Cardiac muscle cell (in vitro differentiated cells and primary cell): Measurements from ENCODE around the gene LASP1NB.

ENCODE experiments used
- DNase-seq, 2 donors: peaks; one replicate each; pipeline versions ENCODE4 v3.0.0 to v3.0.0-alpha.2; 2010 to 2017; ENCODE audit warnings: low read depth in 1 of 2, low spot score in 1 of 2
- H3K27ac ChIP-seq: fragments of 200-600 bp; sonication (generic); 2 replicates; pipeline ENCODE4 v1.5.1; 2016
- H3K27me3 ChIP-seq: fragments of 200-600 bp; sonication (generic); 2 replicates; pipeline ENCODE4 v1.6.0; 2016; ENCODE audit warnings: control low read depth
- H3K36me3 ChIP-seq: fragments of 200-600 bp; sonication (generic); 2 replicates; pipeline ENCODE4 v1.5.1; 2016; ENCODE audit warnings: control low read depth
- H3K4me1 ChIP-seq: fragments of 200-600 bp; sonication (generic); 2 replicates; pipeline ENCODE4 v1.8.1; 2017; ENCODE audit warnings: low read depth, mild to moderate bottlenecking, mixed run types
- H3K4me3 ChIP-seq: fragments of 200-600 bp; sonication (generic); 2 replicates; pipeline ENCODE4 v1.5.1; 2016; ENCODE audit warnings: mild to moderate bottlenecking
- H3K9me3 ChIP-seq: fragments of 200-600 bp; sonication (generic); 2 replicates; pipeline ENCODE4 v1.5.1; 2017; ENCODE audit warnings: low read depth, mild to moderate bottlenecking, control low read depth
- CTCF ChIP-seq: IDR thresholded peaks from 2 replicates; pipeline ENCODE4 v1.5.1; 2012; ENCODE audit warnings: low read depth, mild to moderate bottlenecking, low read length

The LASP1NB gene

GRCh38 chr17:38958326-38958725, 32.9 kb downstream of the LASP1NB start:
- no peaks in the 10 kb centered on the region for H3K36me3 ChIP-seq
- DNase-seq: no peak
- no peaks in the 10 kb centered on the region for H3K4me1 ChIP-seq

DNA sequence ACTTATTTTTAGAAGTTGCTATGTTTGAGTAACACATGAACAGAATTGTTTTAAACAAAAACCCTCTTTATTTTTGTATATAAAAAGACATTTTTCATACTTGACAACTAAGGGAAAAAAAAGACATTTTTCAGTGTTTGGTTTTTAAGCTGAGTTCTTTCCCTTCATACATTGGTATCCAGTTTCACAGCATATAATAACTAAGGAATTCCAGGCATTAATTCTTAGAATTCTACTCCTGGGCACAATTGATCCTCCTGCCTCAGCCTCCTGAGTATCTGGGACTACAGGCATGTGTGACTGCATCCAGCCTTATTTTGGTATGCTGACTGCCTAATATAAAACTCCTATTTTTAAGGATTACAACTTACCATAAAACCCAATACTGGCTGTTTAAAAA, 33.3 kb downstream of the LASP1NB start:
- H3K9me3 ChIP-seq: no peaks in the 10 kb centered on the region
- no peaks in the 10 kb centered on the region for H3K27me3 ChIP-seq
- TF ChIP-seq CTCF: no peak
- H3K36me3 ChIP-seq: no peaks in the 10 kb centered on the region
- H3K4me1 ChIP-seq: no peaks in the 10 kb centered on the region
- no peak overlapping the region for H3K27ac ChIP-seq
- H3K4me3 ChIP-seq: no peak overlapping the region
- DNase-seq: peak in 1 of 2 donors; percentile 19

More at GRCh38 chr17:38958326-38958725, 32.9 kb downstream of the LASP1NB start:
- TF ChIP-seq CTCF: no peak
- Histone ChIP-seq H3K4me3 (no peak overlapping the region), H3K27me3 (no peaks in the 10 kb centered on the region), H3K9me3 (no peaks in the 10 kb centered on the region), H3K27ac (no peak overlapping the region)

DNA sequence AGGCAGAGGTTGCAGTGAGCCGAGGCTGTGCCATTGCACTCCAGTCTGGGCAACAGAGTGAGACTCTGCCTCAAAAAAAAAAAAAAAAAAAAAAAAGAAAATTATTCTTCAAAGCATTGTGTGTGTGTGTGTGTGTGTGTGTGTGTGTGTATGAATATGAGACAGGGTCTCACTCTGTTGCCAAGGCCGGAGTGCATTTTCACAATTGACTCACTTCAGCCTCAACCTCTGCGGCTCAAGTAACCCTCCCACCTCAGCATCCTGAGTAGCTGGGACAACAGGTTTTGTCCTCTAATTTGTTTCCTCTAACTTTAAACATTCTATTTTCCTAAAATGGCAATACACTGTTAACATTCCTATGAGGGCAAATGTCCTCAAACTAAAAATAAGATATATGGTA, 34.1 kb downstream of the LASP1NB start:
- Histone ChIP-seq H3K9me3 (no peaks in the 10 kb centered on the region), H3K4me1 (no peaks in the 10 kb centered on the region), H3K27ac (no peak overlapping the region), H3K27me3 (no peaks in the 10 kb centered on the region), H3K4me3 (no peak overlapping the region), H3K36me3 (no peaks in the 10 kb centered on the region)
- no peak for DNase-seq
- TF ChIP-seq CTCF: no peak

- Histone ChIP-seq H3K9me3 (no peaks in the 10 kb centered on the region), H3K4me3 (no peak overlapping the region), H3K27ac (no peak overlapping the region), H3K4me1 (no peaks in the 10 kb centered on the region), H3K36me3 (no peaks in the 10 kb centered on the region), H3K27me3 (no peaks in the 10 kb centered on the region)
- DNase-seq: no peak
- no peak for TF ChIP-seq CTCF
Observed at GRCh38 chr17:38960402-38960801, 35.0 kb downstream of the LASP1NB start.

DNA sequence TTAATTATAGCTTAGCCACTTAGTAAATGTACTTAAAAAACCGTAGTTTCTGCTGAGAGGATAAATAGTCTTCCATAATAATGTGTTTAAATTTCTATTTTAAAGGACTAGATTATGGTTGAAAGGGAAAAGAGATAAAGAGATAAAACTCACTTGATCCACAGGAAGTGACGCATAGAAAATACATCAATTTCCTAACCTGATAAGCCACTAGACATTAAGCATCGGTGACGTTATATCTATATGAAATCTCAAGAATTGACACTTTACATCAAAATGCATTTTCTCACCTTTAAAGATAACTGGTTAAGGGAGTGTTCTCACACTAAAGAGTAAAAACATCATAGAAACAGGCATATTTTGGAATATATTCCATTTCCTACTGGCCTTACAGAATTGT, 36.0 kb downstream of the LASP1NB start:
- DNase-seq: no peak
- Histone ChIP-seq H3K4me1 (no peaks in the 10 kb centered on the region), H3K27ac (no peak overlapping the region), H3K27me3 (no peaks in the 10 kb centered on the region), H3K36me3 (no peaks in the 10 kb centered on the region), H3K4me3 (no peak overlapping the region), H3K9me3 (no peaks in the 10 kb centered on the region)
- TF ChIP-seq CTCF: no peak

DNA sequence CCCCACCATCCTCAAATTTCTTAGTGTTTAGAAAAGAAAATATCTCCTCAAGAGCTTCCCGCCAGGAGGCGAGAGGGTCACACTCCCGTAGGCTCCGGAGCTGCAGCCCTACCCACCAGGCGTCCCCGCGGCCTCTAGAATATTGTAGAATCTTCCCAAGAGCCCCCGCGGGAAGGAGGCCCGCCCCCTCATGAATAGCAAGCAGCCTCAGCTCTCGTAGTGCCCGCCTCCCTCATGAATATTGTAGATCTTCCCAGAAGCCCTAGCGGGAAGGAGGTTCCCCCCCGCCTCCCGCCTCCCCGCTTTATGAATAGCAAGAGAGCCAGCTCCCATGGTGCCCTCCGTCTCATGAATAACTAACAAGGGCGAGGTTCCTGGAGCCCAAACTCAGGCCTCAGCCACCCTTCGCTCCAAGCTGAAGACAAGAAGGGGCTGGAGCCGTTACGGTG, 41.9 kb downstream of the LASP1NB start, which contains the start of gene FBXO47:
FBXO47 (minus strand) TSS at position 114 of the 449 bp plus-strand sequence. CDS start 4,378 bp downstream, outside the sequence.
- peak; percentile 64 to 96 for DNase-seq
- TF ChIP-seq CTCF: peak; percentile 31
- H3K4me3 ChIP-seq: no peak within 1 kb of the TSS
- no peaks in the 10 kb centered on the region for H3K4me1 ChIP-seq
- H3K9me3 ChIP-seq: no peaks in the 10 kb centered on the region
- no peak within 1 kb of the TSS for H3K27ac ChIP-seq
- no peaks in the 10 kb centered on the region for H3K36me3 ChIP-seq
- H3K27me3 ChIP-seq: no peaks in the 10 kb centered on the region
